GM23338 (cell line): Measurements from ENCODE around the gene HLA-DMA. TPM values are rescaled to one million over a fixed set of nuclear protein-coding genes. Genes with fewer than 3 reads are reported as not detected.

Experiments used
- ATAC-seq: fragments of 200-7000 bp; cut with Tn5 transposase; 3 replicates; pipeline ENCODE4 v1.9.1; 2020
- DNase-seq: peaks from one replicate; pipeline ENCODE4 v3.0.0-alpha.2; 2015; ENCODE audit warnings: low spot score
- H2AFZ ChIP-seq: fragments of 200-600 bp; sonication (generic); 2 replicates; pipeline ENCODE4 v1.8.0; 2016; ENCODE audit warnings: antibody characterized with exemption, mild to moderate bottlenecking, moderate library complexity
- H3F3A ChIP-seq: fragments of 200-600 bp; sonication (generic); replicated peaks from 2 replicates; pipeline ENCODE4 v1.8.0; 2017; ENCODE audit warnings: antibody characterized with exemption, mixed run types, low read depth
- H3K27ac ChIP-seq: fragments of 200-600 bp; sonication (generic); 2 replicates; pipeline ENCODE4 v1.6.1; 2016; ENCODE audit warnings: low read depth
- H3K27me3 ChIP-seq: fragments of 200-600 bp; sonication (generic); 2 replicates; pipeline ENCODE4 v1.8.0; 2016; ENCODE audit warnings: mild to moderate bottlenecking, mixed run types, moderate library complexity; ENCODE audit not compliant: insufficient read depth
- H3K36me3 ChIP-seq: fragments of 200-600 bp; sonication (generic); 2 replicates; pipeline ENCODE4 v1.8.0; 2016; ENCODE audit warnings: mild to moderate bottlenecking; ENCODE audit not compliant: insufficient read depth
- H3K4me1 ChIP-seq: fragments of 200-600 bp; sonication (generic); 2 replicates; pipeline ENCODE4 v1.8.0; 2016; ENCODE audit warnings: mild to moderate bottlenecking, moderate library complexity; ENCODE audit not compliant: insufficient read depth
- H3K4me2 ChIP-seq: fragments of 200-600 bp; sonication (generic); 2 replicates; pipeline ENCODE4 v1.7.1; 2017; ENCODE audit warnings: mixed run types
- H3K4me3 ChIP-seq: fragments of 200-600 bp; sonication (generic); 2 replicates; pipeline ENCODE4 v1.6.1; 2016; ENCODE audit warnings: mixed run types
- H3K79me2 ChIP-seq: fragments of 200-600 bp; sonication (generic); replicated peaks from 2 replicates; pipeline ENCODE4 v1.8.0; 2017; ENCODE audit warnings: mild to moderate bottlenecking; ENCODE audit not compliant: insufficient read depth
- H3K9me2 ChIP-seq: fragments of 200-600 bp; sonication (generic); 2 replicates; pipeline ENCODE4 v1.8.0; 2017; ENCODE audit not compliant: insufficient read depth
- H4K20me1 ChIP-seq: fragments of 200-600 bp; sonication (generic); replicated peaks from 2 replicates; pipeline ENCODE4 v1.8.0; 2017; ENCODE audit warnings: mild to moderate bottlenecking; ENCODE audit not compliant: insufficient read depth
- H3K27ac Mint-ChIP-seq: 2 replicates; pipeline ENCODE4 v1.8.0; 2020; ENCODE audit warnings: inconsistent platforms, mild to moderate bottlenecking, moderate library complexity, mixed read lengths
- H3K27me3 Mint-ChIP-seq: 3 replicates; pipeline ENCODE4 v1.8.0; 2022; ENCODE audit warnings: low read depth, mild to moderate bottlenecking, moderate library complexity, mixed read lengths, inconsistent platforms; ENCODE audit not compliant: insufficient read depth, poor library complexity
- H3K36me3 Mint-ChIP-seq: 3 replicates; pipeline ENCODE4 v1.8.0; 2021; ENCODE audit warnings: low read depth, mild to moderate bottlenecking, inconsistent platforms, moderate library complexity, mixed read lengths
- H3K4me1 Mint-ChIP-seq: 3 replicates; pipeline ENCODE4 v1.8.0; 2020; ENCODE audit warnings: mild to moderate bottlenecking, inconsistent platforms, mixed read lengths
- H3K4me3 Mint-ChIP-seq: 3 replicates; pipeline ENCODE4 v1.8.0; 2021; ENCODE audit warnings: moderate library complexity, mild to moderate bottlenecking, inconsistent platforms, mixed read lengths
- H3K9me3 Mint-ChIP-seq: 3 replicates; pipeline ENCODE4 v1.8.0; 2020; ENCODE audit warnings: moderate library complexity, mild to moderate bottlenecking, inconsistent platforms, mixed read lengths
- CREB1 ChIP-seq: fragments of 250-450 bp; sonication (Bioruptor Pico); IDR thresholded peaks from 2 replicates; pipeline ENCODE4 v1.5.0; 2020; ENCODE audit warnings: low read depth, mild to moderate bottlenecking, moderate library complexity
- EZH2 ChIP-seq: fragments of 200-600 bp; sonication (generic); IDR thresholded peaks from one replicate; pipeline ENCODE4 v1.8.0; 2017; ENCODE audit warnings: antibody characterized with exemption, mild to moderate bottlenecking, low read depth; ENCODE audit not compliant: unreplicated experiment
- EZH2phosphoT487 ChIP-seq: fragments of 200-600 bp; sonication (generic); IDR thresholded peaks from one replicate; pipeline ENCODE4 v1.8.1; 2018; ENCODE audit warnings: antibody characterized with exemption; ENCODE audit not compliant: unreplicated experiment
- JUNB ChIP-seq: IDR thresholded peaks from one replicate; pipeline ENCODE4 v1.6.1; 2016; ENCODE audit warnings: antibody characterized with exemption; ENCODE audit not compliant: unreplicated experiment
- NANOG ChIP-seq: IDR thresholded peaks from 2 replicates; pipeline ENCODE4 v1.6.1; 2016; ENCODE audit warnings: antibody characterized with exemption, borderline replicate concordance
- POLR2AphosphoS5 ChIP-seq: IDR thresholded peaks from 2 replicates; pipeline ENCODE4 v1.6.1; 2016; ENCODE audit warnings: antibody characterized with exemption, low read depth
- STAT1 ChIP-seq: IDR thresholded peaks from one replicate; pipeline ENCODE4 v1.6.1; 2016; ENCODE audit warnings: antibody characterized with exemption; ENCODE audit not compliant: unreplicated experiment
- ZNF114 ChIP-seq: fragments of 250-450 bp; sonication (Bioruptor Pico); IDR thresholded peaks from 2 replicates; pipeline ENCODE4 v1.5.0; 2020; ENCODE audit warnings: mild to moderate bottlenecking, moderate library complexity
- ZNF331 ChIP-seq: fragments of 250-450 bp; sonication (Bioruptor Pico); IDR thresholded peaks from 2 replicates; pipeline ENCODE4 v1.5.0; 2020; ENCODE audit warnings: low read depth, mild to moderate bottlenecking, moderate library complexity
- polyA plus RNA-seq: library from polyadenylated mRNA; unstranded; fragments of >200 nt; fragmentation: Nextera tagmentation; extraction: Ambion mirVana; gene quantifications from 2 replicates; pipeline ENCODE4 v1.2.1, GENCODE V29; 2016
- total RNA-seq: library from RNA; depleted of rRNA; stranded (reverse); fragments of >200 nt; shearing (Covaris generic); gene quantifications from 2 replicates; pipeline ENCODE4 v1.2.3, GENCODE V29; 2014
- TF ChIP-seq, protein P1 (sequence below): IDR thresholded peaks from 2 replicates; pipeline ENCODE4 v1.6.1; 2016; ENCODE audit warnings: antibody characterized with exemption
- TF ChIP-seq, protein P2 (sequence below): IDR thresholded peaks from one replicate; pipeline ENCODE4 v1.6.1; 2018; ENCODE audit warnings: antibody characterized with exemption; ENCODE audit not compliant: unreplicated experiment
- TF ChIP-seq, protein P3 (sequence below), 2 experiments: fragments of 200-600 bp in 1 of 2; sonication (generic) in 1 of 2; conservative IDR thresholded peaks; 2 replicates each; pipeline versions ENCODE4 v1.5.1 to v1.6.1; 2016 to 2017; ENCODE audit warnings: antibody characterized with exemption in 2 of 2, low read depth in 2 of 2, mild to moderate bottlenecking in 2 of 2, moderate library complexity in 1 of 2
- TF ChIP-seq, protein P4 (sequence below): fragments of 250-450 bp; sonication (Bioruptor Pico); IDR thresholded peaks from 2 replicates; pipeline ENCODE4 v1.5.0; 2020; ENCODE audit warnings: mild to moderate bottlenecking, moderate library complexity

The HLA-DMA gene
- total and polyA plus RNA-seq, 2 experiments from 2014 or later: 5.2 to 6.2 TPM

DNA sequence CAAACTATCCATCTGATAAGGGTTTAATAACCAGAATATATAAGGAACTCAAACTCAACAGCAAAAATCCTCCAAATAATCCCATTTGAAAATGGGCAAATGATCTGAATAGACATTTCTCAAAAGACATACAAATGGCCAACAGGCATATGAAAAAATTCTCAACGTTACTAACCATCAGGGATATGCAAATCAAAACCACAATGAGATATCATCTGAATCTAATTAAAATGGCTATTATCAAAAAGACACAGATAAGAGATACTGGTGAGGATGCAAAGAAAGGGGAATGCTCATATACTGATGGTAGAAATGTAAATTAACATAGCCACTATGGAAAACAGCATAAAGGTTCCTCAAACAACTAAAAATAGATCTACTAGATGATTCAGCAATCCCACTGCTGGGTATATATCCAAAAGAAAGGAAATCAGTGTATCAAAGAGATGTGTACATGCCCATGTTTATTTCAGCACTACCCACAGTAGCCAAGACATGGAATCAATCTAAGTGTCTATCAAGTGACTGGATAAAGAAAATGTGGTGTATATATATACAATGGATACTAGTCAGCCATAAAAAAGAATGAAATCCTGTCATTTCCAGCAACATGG is 9.4 kb upstream of the HLA-DMA start:
- TF ChIP-seq ZNF114 (CRISPR knock-in tag): no peak
- TF ChIP-seq STAT1: no peak
- TF ChIP-seq JUNB: no peak
- TF ChIP-seq, protein P1, sequence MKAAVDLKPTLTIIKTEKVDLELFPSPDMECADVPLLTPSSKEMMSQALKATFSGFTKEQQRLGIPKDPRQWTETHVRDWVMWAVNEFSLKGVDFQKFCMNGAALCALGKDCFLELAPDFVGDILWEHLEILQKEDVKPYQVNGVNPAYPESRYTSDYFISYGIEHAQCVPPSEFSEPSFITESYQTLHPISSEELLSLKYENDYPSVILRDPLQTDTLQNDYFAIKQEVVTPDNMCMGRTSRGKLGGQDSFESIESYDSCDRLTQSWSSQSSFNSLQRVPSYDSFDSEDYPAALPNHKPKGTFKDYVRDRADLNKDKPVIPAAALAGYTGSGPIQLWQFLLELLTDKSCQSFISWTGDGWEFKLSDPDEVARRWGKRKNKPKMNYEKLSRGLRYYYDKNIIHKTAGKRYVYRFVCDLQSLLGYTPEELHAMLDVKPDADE: no peak
- no peak for TF ChIP-seq NANOG
- no peak for TF ChIP-seq EZH2phosphoT487
- TF ChIP-seq EZH2: no peak
- no peak for TF ChIP-seq ZNF331
- TF ChIP-seq, protein P2, sequence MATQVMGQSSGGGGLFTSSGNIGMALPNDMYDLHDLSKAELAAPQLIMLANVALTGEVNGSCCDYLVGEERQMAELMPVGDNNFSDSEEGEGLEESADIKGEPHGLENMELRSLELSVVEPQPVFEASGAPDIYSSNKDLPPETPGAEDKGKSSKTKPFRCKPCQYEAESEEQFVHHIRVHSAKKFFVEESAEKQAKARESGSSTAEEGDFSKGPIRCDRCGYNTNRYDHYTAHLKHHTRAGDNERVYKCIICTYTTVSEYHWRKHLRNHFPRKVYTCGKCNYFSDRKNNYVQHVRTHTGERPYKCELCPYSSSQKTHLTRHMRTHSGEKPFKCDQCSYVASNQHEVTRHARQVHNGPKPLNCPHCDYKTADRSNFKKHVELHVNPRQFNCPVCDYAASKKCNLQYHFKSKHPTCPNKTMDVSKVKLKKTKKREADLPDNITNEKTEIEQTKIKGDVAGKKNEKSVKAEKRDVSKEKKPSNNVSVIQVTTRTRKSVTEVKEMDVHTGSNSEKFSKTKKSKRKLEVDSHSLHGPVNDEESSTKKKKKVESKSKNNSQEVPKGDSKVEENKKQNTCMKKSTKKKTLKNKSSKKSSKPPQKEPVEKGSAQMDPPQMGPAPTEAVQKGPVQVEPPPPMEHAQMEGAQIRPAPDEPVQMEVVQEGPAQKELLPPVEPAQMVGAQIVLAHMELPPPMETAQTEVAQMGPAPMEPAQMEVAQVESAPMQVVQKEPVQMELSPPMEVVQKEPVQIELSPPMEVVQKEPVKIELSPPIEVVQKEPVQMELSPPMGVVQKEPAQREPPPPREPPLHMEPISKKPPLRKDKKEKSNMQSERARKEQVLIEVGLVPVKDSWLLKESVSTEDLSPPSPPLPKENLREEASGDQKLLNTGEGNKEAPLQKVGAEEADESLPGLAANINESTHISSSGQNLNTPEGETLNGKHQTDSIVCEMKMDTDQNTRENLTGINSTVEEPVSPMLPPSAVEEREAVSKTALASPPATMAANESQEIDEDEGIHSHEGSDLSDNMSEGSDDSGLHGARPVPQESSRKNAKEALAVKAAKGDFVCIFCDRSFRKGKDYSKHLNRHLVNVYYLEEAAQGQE: no peak
- TF ChIP-seq, protein P3, sequence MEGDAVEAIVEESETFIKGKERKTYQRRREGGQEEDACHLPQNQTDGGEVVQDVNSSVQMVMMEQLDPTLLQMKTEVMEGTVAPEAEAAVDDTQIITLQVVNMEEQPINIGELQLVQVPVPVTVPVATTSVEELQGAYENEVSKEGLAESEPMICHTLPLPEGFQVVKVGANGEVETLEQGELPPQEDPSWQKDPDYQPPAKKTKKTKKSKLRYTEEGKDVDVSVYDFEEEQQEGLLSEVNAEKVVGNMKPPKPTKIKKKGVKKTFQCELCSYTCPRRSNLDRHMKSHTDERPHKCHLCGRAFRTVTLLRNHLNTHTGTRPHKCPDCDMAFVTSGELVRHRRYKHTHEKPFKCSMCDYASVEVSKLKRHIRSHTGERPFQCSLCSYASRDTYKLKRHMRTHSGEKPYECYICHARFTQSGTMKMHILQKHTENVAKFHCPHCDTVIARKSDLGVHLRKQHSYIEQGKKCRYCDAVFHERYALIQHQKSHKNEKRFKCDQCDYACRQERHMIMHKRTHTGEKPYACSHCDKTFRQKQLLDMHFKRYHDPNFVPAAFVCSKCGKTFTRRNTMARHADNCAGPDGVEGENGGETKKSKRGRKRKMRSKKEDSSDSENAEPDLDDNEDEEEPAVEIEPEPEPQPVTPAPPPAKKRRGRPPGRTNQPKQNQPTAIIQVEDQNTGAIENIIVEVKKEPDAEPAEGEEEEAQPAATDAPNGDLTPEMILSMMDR (conservative IDR thresholded peaks at IDR 0.05; ENCODE audit: low read depth in 2 of 2): no peak
- no peak for TF ChIP-seq CREB1 (CRISPR knock-in tag)
- TF ChIP-seq, protein P4, sequence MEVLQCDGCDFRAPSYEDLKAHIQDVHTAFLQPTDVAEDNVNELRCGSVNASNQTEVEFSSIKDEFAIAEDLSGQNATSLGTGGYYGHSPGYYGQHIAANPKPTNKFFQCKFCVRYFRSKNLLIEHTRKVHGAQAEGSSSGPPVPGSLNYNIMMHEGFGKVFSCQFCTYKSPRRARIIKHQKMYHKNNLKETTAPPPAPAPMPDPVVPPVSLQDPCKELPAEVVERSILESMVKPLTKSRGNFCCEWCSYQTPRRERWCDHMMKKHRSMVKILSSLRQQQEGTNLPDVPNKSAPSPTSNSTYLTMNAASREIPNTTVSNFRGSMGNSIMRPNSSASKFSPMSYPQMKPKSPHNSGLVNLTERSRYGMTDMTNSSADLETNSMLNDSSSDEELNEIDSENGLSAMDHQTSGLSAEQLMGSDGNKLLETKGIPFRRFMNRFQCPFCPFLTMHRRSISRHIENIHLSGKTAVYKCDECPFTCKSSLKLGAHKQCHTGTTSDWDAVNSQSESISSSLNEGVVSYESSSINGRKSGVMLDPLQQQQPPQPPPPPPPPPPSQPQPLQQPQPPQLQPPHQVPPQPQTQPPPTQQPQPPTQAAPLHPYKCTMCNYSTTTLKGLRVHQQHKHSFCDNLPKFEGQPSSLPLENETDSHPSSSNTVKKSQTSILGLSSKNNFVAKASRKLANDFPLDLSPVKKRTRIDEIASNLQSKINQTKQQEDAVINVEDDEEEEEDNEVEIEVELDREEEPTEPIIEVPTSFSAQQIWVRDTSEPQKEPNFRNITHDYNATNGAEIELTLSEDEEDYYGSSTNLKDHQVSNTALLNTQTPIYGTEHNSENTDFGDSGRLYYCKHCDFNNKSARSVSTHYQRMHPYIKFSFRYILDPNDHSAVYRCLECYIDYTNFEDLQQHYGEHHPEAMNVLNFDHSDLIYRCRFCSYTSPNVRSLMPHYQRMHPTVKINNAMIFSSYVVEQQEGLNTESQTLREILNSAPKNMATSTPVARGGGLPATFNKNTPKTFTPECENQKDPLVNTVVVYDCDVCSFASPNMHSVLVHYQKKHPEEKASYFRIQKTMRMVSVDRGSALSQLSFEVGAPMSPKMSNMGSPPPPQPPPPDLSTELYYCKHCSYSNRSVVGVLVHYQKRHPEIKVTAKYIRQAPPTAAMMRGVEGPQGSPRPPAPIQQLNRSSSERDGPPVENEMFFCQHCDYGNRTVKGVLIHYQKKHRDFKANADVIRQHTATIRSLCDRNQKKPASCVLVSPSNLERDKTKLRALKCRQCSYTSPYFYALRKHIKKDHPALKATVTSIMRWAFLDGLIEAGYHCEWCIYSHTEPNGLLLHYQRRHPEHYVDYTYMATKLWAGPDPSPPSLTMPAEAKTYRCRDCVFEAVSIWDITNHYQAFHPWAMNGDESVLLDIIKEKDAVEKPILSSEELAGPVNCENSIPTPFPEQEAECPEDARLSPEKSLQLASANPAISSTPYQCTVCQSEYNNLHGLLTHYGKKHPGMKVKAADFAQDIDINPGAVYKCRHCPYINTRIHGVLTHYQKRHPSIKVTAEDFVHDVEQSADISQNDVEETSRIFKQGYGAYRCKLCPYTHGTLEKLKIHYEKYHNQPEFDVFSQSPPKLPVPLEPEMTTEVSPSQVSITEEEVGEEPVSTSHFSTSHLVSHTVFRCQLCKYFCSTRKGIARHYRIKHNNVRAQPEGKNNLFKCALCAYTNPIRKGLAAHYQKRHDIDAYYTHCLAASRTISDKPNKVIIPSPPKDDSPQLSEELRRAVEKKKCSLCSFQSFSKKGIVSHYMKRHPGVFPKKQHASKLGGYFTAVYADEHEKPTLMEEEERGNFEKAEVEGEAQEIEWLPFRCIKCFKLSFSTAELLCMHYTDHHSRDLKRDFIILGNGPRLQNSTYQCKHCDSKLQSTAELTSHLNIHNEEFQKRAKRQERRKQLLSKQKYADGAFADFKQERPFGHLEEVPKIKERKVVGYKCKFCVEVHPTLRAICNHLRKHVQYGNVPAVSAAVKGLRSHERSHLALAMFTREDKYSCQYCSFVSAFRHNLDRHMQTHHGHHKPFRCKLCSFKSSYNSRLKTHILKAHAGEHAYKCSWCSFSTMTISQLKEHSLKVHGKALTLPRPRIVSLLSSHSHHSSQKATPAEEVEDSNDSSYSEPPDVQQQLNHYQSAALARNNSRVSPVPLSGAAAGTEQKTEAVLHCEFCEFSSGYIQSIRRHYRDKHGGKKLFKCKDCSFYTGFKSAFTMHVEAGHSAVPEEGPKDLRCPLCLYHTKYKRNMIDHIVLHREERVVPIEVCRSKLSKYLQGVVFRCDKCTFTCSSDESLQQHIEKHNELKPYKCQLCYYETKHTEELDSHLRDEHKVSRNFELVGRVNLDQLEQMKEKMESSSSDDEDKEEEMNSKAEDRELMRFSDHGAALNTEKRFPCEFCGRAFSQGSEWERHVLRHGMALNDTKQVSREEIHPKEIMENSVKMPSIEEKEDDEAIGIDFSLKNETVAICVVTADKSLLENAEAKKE (CRISPR knock-in tag): no peak
- no peak for TF ChIP-seq POLR2AphosphoS5
- H3K4me2 ChIP-seq: no peak overlapping the region
- Mint-ChIP-seq H3K27me3 (no peaks in the 10 kb centered on the region), H3K9me3 (no peaks in the 10 kb centered on the region), H3K27ac (no peak overlapping the region), H3K36me3 (no peaks in the 10 kb centered on the region; the same call in 2 of the 3 replicates), H3K4me1 (peaks cover 9% of the 10 kb centered on the region), H3K4me3 (no peak overlapping the region)
- no peaks in the 10 kb centered on the region; the same call in none of the 2 replicates for H4K20me1 ChIP-seq
- H3F3A ChIP-seq: 0 out of 2 replicates have a peak, but pooled peaks cover 3% of the 10 kb centered on the region
- DNase-seq (no peak), ATAC-seq (no peak)
- H3K79me2 ChIP-seq: peaks cover 11% of the 10 kb centered on the region
- no peak overlapping the region for H3K27ac ChIP-seq
- H3K36me3 ChIP-seq: no peaks in the 10 kb centered on the region
- H3K27me3 ChIP-seq: no peaks in the 10 kb centered on the region
- no peak overlapping the region for H3K4me3 ChIP-seq
- no peaks in the 10 kb centered on the region for H3K9me2 ChIP-seq
- peaks cover 5% of the 10 kb centered on the region; the same call in 1 of the 2 replicates for H3K4me1 ChIP-seq
- no peak overlapping the region for H2AFZ ChIP-seq
